NCI-H187 treated with DMSO at 0.1 percent for 48 hours (cell line): Measurements from ENCODE around the gene RPL3.
"Not testable (repeated sequence)": the region's sequence is repeated elsewhere in the genome, so short reads cannot be mapped to it uniquely, and the experiment has no call there.

Source experiments
- DNase-seq: peaks from one replicate; lab custom pipeline; 2025; lab: John Stamatoyannopoulos, UW

Gene RPL3

DNA sequence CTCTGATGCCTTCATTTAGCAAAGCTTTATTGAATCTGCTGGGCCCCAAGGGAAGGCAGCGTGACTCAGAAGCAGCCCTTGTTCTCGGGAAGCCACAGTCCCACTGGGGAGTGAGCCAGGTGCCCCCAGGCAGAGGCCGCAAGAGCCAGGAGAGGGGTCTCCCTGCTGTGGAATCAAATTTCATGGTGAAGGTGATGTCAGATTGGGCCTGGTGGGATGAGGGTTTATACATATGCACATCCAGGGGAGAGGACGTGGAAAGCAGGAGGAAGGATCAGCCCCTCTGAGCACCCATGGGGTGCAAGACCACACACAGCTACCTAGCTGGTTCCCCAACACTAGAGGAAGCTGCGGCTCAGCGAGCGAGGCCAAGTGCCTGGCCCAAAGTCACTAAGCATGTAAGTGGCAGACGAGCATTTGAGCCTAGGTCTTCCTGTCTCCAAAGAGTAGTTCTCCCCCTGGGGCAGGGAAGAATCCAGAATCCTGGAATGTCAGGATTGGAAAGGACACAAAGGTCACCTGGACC is 32.3 kb upstream of the RPL3 start:
- no peak for DNase-seq

DNA sequence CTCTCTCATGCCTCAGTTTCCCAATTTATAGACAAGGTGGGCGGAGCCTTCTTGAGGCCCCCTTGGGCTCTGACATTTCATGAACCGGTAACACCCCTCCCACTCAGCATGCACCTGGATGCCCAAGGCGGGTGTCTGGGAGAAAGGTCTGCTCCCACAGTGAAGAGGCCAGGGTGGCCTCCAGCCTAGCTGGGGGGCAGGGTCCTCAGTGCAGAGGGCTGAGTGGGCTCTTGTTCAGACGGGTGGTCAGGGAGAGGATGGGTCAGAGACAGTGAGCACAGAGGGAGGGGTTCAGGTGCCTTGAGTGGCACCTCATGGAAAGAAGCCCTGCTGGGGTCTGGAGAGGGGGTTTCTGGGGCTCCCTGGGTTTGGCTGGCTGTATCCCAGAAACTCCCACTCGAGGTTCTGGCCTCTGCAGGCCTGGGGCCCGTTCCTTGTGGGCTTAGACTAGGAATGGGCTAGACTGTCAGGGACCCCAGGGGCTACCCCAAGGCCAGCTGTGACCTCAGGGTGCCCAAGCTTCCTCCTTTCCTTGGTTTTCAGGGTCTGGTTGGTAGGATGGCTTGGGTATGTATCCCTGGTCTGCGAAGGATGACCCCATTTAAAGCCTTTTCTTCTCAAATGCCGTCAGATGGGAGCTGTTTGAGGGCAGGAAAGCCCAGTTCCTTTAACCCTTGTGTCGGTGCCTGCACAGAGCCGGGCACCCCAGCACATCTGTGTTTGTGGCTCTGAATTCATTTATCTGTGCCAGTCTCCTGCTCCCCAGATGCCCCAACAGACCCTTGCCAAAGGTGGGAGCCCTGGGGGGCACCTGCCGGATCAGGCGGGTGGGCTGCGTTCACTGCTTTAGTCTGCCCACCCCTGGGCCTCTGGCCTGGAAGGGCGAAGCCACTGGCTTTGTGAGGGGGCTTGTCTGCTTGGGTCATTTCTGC is 31.6 kb upstream of the RPL3 start:
- DNase-seq: no peak

GRCh38 chr22:39349967-39350726 is 30.7 kb upstream of the RPL3 start, which contains the start of gene SYNGR1:
Gene SYNGR1, plus strand, starts transcription at chr22:39349991. Its CDS starts 20 bp downstream, at chr22:39350011.
- DNase-seq: no peak

GRCh38 chr22:39349506-39349966 is 30.1 kb upstream of the RPL3 start:
- DNase-seq: no peak

DNA sequence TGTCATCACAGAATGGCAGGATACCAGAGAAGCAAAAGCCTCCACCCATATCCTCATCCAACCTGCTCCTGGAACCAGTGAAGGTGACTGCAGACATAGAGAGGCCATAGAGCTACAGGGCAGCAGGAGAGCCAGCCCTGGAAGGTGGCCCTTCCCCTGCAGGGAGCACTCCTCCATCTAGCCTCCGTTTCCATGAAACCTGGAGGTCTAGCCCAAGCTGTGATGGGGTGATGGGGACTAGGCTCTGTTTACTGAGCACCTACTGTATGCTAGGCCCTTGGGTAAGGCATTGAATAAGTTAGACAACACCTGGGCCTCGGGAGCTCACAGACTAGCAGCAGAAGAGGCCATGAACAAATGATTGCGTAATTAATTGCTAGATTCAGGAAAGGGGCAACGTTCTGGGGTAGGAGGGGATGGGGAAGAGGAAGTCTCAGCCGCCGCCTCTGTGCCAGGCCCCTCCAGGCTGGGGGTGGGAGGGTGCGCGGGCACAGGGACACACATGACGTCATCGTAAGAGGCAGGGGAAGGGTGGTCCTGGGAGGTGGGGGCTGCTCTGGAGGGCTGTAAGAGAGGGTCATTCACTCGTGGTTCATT is 29.6 kb upstream of the RPL3 start:
- DNase-seq: no peak

GRCh38 chr22:39345231-39345630 is 25.8 kb upstream of the RPL3 start:
- DNase-seq: no peak

GRCh38 chr22:39344046-39344390 is 24.6 kb upstream of the RPL3 start:
- DNase-seq: no peak

- DNase-seq: no peak
Measured at GRCh38 chr22:39343259-39344045, 24.0 kb upstream of the RPL3 start.

DNA sequence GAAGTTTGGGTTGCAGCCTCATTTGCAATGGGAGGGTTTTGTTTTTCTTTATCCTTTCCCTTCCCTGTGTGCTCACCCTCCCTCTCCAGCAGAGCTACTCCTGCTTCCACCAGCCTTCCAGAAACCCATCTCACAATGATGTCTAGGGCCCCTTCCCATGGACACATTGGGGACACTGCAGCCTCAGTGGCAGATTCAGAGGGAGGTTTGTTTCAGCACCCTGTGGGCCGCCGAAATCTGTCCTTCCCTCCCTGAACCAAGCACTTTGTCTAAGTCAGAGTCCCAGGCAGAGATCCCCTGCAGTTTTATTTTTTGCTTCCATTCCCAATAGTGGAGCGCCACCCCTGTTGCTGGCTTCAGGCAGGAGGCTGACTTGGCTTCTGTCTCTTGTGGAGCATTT is 21.8 kb upstream of the RPL3 start:
- no peak for DNase-seq

GRCh38 chr22:39339775-39340174 is 20.4 kb upstream of the RPL3 start:
- DNase-seq: not testable (repeated sequence)

GRCh38 chr22:39336411-39336810 is 17.0 kb upstream of the RPL3 start:
- no peak for DNase-seq

- no peak for DNase-seq
Measured at GRCh38 chr22:39332441-39333064, 13.1 kb upstream of the RPL3 start.

GRCh38 chr22:39330553-39330952 is 11.1 kb upstream of the RPL3 start:
- not testable (repeated sequence) for DNase-seq

GRCh38 chr22:39327995-39328754 is 8.8 kb upstream of the RPL3 start:
- no peak for DNase-seq

DNA sequence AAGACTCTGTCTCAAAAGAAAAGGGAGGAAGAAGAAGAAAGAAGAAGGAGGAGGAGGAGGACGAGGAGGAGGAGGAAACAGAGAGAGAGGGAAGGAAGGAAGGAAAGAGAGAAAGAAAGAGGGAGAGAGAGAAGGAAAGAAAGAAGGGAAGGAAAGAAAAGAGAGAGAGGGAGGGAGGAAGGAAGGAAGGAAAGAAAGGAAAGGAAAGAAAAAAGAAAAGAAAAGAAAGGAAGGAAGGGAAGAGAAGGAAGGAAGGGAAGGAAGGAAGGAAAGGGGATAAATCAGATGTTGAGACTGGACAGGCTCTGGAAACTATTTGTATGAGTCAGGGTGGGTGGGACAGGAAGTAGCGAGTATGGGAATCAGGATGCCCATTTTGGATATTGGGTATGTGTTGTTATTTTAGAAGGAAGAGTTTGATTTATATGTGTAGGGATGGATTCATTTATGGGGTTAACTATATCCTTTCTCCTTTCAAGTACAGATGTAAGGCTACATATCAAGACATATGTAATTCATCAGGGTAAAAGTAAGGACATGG is 6.0 kb upstream of the RPL3 start:
- no peak for DNase-seq

GRCh38 chr22:39320616-39321029 is 1.2 kb upstream of the RPL3 start:
- DNase-seq: not testable (repeated sequence)

GRCh38 chr22:39318507-39319283 is 728 bp downstream of the RPL3 start:
- no peak for DNase-seq

DNA sequence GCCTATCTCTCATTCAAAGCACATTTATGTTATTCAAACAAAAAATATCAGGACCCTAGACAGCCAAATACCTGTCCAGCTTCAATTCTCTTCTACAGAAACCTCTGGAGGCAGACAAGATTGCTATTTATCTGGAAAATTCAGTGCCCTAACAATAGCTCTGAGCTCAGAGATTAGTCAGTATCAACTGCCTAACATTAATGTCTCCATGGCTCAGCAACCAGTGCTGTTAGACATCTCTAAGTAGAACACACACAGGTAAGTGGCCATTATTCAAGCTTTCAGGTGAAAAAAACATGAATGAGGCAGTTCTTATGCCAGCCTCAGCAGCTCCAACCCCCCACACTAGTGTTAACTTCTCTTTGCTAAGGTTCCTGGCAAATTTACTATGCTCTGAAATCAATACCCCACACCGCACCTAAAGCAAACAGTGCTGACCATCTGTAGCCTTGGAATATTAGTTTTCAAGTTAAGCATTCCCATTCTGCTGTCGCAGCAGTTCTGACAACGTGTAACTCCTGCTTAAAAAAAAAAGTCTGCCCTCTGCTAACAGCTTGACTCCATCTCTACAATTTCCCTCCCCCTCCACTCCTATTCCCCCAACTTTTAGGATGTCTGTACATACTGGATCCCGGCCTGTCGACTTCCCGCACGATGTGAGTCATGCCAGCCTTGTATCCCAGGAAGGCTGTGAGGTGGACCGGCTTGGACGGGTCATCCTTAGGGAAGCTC is 1.5 kb downstream of the RPL3 start:
- DNase-seq: no peak
